ENCODE results near the gene PXYLP1. TPM values are rescaled to one million over a fixed set of nuclear protein-coding genes. Genes with fewer than 3 reads are reported as not detected.

The PXYLP1 gene
- total and polyA plus RNA-seq, 2 experiments from 2014 or later = 21.3 to 25.8 TPM

DNA sequence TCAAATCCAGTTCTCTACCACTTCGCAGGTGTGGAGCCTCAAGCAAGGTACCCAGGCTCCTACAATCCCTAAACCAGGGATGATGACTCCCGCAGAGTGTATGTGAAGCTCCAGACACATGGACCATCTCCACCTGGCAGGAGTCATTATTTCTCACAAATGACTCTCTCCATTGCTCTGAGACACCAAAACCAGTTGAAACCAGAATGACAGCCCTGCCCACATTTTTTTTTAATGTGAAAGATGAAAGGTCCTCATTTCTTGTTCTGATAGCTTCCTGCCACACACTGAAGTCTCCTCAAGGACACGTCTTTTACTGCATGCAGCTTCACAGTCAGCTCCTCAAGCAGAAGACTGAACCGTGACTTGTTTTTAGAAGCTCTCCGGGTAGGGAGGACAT, 75.3 kb downstream of the PXYLP1 start:
- Histone ChIP-seq H3K27me3 (no peaks in the 10 kb centered on the region), H3K9me2 (replicated peaks; ENCODE audit: insufficient read depth) (no peaks in the 10 kb centered on the region), H3K4me3 (no peak overlapping the region), H3K4me1 (ENCODE audit: insufficient read depth) (peaks cover under 1% of the 10 kb centered on the region), H3K4me2 (no peak overlapping the region), H3K36me3 (replicated peaks; ENCODE audit: insufficient read depth, low read depth) (no peaks in the 10 kb centered on the region), H3K27ac (no peak overlapping the region), H3K9me3 (ENCODE audit: low read depth) (no peaks in the 10 kb centered on the region), H2AFZ (no peak overlapping the region), H3K79me2 (no peaks in the 10 kb centered on the region), H4K20me1 (ENCODE audit: insufficient read depth, poor library complexity, severe bottlenecking) (no peaks in the 10 kb centered on the region)
- TF ChIP-seq, protein P1, sequence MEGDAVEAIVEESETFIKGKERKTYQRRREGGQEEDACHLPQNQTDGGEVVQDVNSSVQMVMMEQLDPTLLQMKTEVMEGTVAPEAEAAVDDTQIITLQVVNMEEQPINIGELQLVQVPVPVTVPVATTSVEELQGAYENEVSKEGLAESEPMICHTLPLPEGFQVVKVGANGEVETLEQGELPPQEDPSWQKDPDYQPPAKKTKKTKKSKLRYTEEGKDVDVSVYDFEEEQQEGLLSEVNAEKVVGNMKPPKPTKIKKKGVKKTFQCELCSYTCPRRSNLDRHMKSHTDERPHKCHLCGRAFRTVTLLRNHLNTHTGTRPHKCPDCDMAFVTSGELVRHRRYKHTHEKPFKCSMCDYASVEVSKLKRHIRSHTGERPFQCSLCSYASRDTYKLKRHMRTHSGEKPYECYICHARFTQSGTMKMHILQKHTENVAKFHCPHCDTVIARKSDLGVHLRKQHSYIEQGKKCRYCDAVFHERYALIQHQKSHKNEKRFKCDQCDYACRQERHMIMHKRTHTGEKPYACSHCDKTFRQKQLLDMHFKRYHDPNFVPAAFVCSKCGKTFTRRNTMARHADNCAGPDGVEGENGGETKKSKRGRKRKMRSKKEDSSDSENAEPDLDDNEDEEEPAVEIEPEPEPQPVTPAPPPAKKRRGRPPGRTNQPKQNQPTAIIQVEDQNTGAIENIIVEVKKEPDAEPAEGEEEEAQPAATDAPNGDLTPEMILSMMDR (IDR thresholded peaks at IDR 0.05; ENCODE audit: poor library complexity) = no peak
- TF ChIP-seq EZH2phosphoT487 (IDR thresholded peaks at IDR 0.05; ENCODE audit: low read depth, severe bottlenecking, unreplicated experiment) (no peak), EZH2 (IDR thresholded peaks at IDR 0.05; ENCODE audit: borderline replicate concordance) (no peak)
- no peak for DNase-seq (ENCODE audit: low spot score)
- WGBS (ENCODE audit: low lambda C conversion rate, missing lambda C conversion rate) = 90% methylated on average over 5 of the region's 5 CpGs

DNA sequence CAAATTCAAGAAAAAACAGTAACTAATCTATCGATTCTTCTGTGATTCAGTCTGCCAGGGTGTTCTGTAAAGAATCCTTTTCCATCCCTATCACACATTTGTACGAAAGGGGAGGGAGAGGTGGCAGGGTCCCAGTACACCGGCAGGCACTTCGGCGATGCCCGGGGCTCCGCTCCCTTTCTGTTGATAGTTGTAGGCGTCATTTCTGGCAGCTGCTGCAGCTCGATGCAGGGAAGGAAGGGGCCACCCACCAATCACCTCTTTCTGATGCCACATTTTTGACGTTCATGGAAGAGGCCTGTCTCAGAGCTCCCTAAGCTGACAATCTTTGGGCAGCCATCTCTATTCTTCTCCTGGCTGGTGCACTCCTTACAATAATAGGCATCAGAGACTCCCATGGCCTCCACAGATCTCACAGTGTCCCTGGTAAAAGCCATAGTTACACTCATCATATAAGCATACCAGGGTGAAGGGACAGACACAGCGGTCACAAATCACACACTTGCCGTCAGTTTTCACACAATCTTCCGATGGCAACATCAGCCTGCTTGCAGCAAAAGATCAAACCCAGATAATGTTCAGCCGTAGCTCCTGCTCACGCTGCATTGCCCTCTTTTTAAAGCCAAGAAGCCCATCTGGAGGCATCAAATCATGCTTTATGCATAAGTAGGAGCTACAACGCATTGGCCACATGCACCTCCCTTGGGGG, 75.9 kb downstream of the PXYLP1 start:
- Histone ChIP-seq H3K79me2 (no peaks in the 10 kb centered on the region), H3K9me2 (replicated peaks; ENCODE audit: insufficient read depth) (no peaks in the 10 kb centered on the region), H3K4me1 (ENCODE audit: insufficient read depth) (peaks cover 6% of the 10 kb centered on the region), H4K20me1 (ENCODE audit: insufficient read depth, poor library complexity, severe bottlenecking) (no peaks in the 10 kb centered on the region), H3K4me2 (no peak overlapping the region), H3K4me3 (no peak overlapping the region), H3K36me3 (replicated peaks; ENCODE audit: insufficient read depth, low read depth) (no peaks in the 10 kb centered on the region), H3K27me3 (no peaks in the 10 kb centered on the region), H3K9me3 (ENCODE audit: low read depth) (no peaks in the 10 kb centered on the region), H2AFZ (no peak overlapping the region), H3K27ac (no peak overlapping the region)
- no peak for DNase-seq (ENCODE audit: low spot score)
- WGBS (ENCODE audit: low lambda C conversion rate, missing lambda C conversion rate) = 91% methylated on average over 16 of the region's 16 CpGs
- no peak for TF ChIP-seq EZH2phosphoT487 (IDR thresholded peaks at IDR 0.05; ENCODE audit: low read depth, severe bottlenecking, unreplicated experiment)
- TF ChIP-seq, protein P1 (IDR thresholded peaks at IDR 0.05; ENCODE audit: poor library complexity) = no peak
- TF ChIP-seq EZH2 (IDR thresholded peaks at IDR 0.05; ENCODE audit: borderline replicate concordance) = no peak

DNA sequence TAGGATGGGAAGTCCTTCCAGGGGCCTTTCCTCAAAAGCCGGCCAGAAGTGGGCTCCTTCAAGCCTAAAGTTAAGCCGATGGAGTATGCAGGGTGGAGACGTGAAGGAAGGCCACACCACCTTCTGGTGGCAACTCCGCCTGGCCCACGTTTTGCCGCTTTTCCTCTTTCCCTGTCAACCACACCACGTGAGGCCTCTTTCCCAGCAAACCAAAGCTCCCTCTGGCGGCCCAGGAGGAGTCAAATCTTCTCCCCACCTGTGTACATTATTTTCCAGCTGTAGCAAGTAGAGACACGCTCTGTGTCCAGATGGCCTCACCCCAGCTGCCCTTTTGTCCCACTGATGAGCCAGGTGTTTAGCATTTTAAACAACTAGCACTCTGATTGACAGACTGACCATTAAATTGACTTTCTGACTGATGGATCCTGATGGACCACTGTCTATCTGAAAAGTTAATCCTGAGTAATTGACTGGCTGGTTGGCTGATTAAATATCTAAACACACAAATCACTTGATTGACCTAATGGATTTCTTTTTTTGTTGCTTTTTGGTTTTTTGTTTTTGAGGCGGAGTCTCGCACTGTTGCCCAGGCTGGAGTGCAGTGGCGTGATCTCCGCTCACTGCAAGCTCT, 77.1 kb downstream of the PXYLP1 start:
- Histone ChIP-seq H3K79me2 (no peaks in the 10 kb centered on the region), H2AFZ (no peak overlapping the region), H4K20me1 (ENCODE audit: insufficient read depth, poor library complexity, severe bottlenecking) (no peaks in the 10 kb centered on the region), H3K4me2 (no peak overlapping the region), H3K9me2 (replicated peaks; ENCODE audit: insufficient read depth) (no peaks in the 10 kb centered on the region), H3K9me3 (ENCODE audit: low read depth) (no peaks in the 10 kb centered on the region), H3K27ac (no peak overlapping the region), H3K4me1 (ENCODE audit: insufficient read depth) (peaks cover 8% of the 10 kb centered on the region), H3K27me3 (no peaks in the 10 kb centered on the region), H3K4me3 (no peak overlapping the region), H3K36me3 (replicated peaks; ENCODE audit: insufficient read depth, low read depth) (no peaks in the 10 kb centered on the region)
- TF ChIP-seq EZH2phosphoT487 (IDR thresholded peaks at IDR 0.05; ENCODE audit: low read depth, severe bottlenecking, unreplicated experiment) = no peak
- TF ChIP-seq, protein P1 (IDR thresholded peaks at IDR 0.05; ENCODE audit: poor library complexity) = peak; percentile 53
- 52% methylated on average over 13 of the region's 13 CpGs for WGBS (ENCODE audit: low lambda C conversion rate, missing lambda C conversion rate)
- DNase-seq (ENCODE audit: low spot score) = peak; percentile 83

All from hepatocyte (in vitro differentiated cells).